Dedifferentiated amniotic fluid mesenchymal stem cell (primary cell): ENCODE results near the gene TNIK.

Source experiments
- DNase-seq: peaks from one replicate; pipeline ENCODE4 v3.0.0-alpha.2; 2016; ENCODE audit errors: extremely low spot score

Gene TNIK

DNA sequence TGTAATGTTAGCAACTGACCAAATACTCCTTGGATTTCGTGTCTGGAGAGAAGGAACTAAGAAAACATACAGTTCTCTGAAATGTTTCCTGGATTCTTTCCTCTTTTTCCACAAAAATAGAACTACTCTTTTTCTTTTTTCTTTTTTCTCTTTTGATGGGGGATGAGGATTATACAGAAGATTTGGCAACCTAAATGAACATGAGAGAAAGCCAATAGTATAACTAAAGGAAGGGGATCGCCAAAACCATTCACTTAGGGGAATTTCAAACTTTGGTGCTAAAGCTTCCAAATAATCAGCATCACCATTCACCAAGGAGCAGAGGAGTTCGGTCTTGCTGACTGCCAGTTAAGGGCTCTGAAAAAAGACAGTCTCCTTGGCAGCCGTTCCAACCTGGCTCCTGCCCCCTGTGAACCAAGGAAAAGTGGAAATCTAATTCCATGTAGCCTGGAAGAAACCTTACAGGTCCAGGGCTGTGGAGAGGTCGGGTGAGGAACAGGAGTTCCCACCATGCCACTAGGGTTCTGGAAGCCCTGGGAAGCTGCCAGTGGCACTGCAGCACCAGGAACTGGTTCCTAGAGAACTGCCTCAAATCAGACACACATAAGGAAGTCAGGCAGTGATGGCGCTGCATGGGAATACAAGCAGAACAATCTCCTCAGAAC is 176.9 kb downstream of the TNIK start:
- DNase-seq: no peak

DNA sequence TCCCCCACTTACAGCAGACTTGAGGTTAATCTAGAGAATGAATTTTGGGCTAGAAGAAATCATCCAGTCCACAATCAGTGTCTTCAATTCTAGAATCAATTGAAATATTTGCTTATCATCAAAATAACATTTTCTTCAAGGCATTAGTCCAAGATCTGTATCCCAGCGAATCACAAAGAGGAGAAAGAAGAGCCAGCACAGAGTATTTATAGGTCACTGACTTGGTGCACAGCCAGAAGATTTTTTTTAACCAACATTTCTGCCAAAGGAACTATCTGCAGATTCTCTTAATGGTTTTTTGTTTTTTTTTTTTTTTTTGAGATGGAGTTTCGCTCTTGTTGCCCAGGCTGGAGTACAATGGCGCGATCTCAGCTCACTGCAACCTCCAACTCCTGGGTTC is 178.2 kb downstream of the TNIK start:
- DNase-seq: no peak

GRCh38 chr3:171281256-171281992 is 178.8 kb downstream of the TNIK start:
- no peak for DNase-seq

GRCh38 chr3:171279972-171280371 is 180.2 kb downstream of the TNIK start:
- no peak for DNase-seq

DNA sequence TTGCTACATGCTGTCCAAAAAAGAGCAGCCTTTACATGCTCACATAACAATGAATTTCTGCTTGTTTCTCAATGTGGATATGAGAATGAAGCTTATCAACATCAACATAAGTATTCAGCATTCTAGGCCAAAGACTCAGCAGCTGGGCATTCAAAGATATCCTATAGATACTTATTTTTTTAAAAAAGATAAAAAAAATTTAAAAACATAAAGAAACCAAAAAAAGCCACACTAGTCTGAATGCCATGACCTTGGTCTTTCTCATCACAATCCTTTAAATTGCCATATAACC is 182.0 kb downstream of the TNIK start:
- DNase-seq: no peak

DNA sequence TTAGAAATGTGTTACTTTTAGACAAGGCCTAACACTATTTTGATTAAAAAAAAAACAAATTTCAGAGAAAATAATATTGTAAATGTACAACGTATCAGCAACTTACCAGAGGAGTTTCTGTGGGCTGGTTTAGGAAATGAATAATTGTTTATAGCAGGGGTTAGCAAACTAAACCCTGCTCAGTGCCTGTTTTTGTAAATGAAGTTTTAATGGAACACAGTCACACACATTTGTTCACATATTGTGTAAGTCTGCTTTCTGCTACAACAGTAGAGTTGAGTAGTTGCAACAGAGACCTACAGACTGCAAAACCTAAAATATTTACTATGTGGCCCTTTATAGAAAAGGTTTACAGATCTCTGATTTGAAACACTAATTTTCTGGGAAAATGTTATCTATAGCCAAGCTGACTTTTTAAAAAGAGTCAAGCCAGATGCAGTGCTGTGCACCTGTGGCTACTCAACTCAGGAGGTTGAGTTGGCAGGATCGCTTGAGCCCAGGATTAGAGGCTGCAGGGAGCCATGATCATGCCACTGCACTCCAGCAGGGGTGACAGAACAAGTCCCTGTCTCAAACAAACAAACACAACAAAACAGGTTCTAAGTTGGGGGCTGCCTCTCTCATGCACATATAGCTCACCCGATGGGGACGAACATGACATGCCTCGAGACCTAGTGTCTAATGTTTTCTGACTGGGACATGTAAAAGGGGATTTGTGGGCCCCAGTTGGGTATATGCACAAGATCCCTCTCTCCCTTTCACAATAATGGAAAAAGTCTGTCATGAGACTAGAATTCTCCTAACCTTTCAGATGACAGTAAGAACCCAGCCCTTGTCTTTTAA is 182.5 kb downstream of the TNIK start:
- no peak for DNase-seq

GRCh38 chr3:171276923-171277322 is 183.3 kb downstream of the TNIK start:
- no peak for DNase-seq

DNA sequence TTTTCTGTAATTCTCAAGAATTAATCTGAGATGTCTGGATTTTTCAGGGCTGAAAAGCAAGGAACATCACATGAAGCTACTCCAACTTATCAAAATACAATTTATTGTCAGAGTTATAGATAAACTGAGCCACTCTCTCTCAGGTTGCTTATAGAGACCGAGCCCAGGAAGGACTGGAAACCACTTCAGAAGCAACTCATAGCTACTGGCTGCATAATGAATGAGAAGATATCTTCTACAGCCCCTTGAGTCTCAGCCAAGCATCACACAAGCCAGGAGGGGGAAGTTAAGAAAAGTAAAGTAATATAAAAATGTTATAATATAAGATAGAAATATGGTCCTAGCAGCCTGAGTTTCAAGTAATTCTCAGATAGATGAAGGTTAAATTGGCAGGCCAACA is 186.0 kb downstream of the TNIK start:
- no peak for DNase-seq

- no peak for DNase-seq
Measured at GRCh38 chr3:171270541-171270940, 189.7 kb downstream of the TNIK start.

GRCh38 chr3:171269542-171269941 is 190.7 kb downstream of the TNIK start:
- DNase-seq: no peak

DNA sequence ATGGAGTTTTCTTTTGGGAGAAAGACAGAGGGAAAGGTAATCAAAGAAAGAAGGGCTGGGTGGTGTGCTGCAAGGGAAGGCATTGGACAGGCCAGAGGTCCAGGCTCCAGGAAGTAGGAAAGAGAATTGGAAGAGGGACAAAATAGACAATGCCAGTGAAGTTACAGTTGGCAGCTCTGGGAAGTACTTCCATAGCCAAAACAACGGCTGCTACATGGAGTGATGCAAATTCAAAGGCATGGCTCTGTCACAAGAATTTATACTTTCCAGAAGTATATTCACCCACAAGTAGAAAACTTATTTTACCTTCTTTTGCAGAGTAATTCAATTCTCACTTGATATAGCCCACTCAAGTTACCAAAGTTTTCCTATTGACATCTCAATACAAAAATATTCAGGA is 191.5 kb downstream of the TNIK start:
- no peak for DNase-seq

DNA sequence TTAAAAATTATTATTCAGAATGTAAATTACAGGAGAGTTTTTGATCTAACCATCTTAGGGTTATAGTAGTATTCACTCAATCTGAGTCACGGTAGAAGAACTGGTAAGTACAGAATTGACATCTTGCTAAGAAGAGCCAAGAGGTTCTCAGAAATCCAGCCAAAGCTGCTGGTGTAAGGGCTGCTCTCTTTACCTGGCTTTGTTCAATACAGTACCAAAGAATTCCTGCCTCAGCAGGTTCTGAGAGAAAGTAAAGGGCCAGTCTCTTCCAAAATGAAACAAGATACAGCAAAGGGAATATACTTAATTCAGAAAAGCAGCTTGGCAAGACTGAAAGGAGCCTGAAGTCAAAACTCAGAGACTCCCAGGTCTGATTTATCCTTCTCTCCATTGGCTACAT is 193.1 kb downstream of the TNIK start:
- DNase-seq: no peak

DNA sequence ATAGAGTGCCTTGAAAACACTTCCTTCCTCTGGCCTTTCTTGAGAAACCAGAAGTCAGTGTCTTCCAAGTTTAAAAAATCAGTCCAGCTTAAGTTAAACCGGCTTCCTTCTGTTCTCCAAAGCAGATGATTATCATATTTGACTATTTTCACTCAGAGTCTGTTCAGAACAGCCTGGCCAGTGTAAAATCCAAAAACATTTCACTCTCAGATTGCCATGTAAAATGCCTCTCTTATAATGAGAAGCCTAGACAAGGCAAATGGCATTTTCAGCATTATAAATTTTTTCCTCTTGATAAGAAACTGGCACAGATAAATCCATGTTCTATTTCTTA is 193.5 kb downstream of the TNIK start:
- DNase-seq: no peak

- no peak for DNase-seq
Measured at GRCh38 chr3:171266034-171266739, 194.0 kb downstream of the TNIK start.

- no peak for DNase-seq
Measured at GRCh38 chr3:171264758-171265157, 195.4 kb downstream of the TNIK start.

- DNase-seq: no peak
Measured at GRCh38 chr3:171262431-171262830, 197.8 kb downstream of the TNIK start.

GRCh38 chr3:171261487-171261886 is 198.7 kb downstream of the TNIK start:
- no peak for DNase-seq

DNA sequence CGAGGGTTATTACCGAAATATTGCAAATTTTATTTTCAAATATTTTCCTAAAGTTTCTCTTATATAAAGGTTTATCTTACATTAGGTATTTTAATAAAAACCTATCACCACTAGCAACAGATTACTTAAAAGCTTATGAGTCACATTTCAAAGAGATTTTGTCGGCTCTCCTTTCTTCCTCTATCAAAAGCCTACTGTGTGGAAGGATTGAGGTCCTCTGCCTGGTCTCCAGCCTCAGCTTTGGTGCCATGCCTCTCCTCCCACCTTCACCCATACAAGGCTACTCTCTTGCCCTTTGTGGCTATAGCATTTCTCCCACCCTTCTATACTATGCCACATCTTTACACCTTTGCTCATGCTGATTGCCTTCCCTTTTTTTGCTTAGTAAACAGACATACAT is 199.3 kb downstream of the TNIK start:
- no peak for DNase-seq

DNA sequence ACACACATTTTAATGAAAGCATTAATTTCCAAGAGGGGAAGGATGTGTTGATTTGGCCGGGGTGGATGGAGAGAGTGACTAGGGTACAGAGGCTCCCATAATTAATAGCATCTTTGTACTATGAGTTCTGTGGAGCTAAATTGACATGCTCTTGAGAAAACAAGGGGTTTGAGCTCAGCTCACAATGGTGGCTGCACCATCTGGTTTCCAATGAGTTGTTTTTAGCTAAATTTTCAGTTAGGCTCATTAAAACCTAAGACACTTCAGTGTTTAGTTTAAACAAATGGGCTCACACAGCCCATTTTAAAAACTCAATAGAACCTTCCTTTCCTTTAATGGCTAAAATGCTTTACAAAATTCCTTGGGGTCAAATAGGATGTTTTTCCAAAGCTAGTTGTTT is 199.7 kb downstream of the TNIK start:
- DNase-seq: no peak

GRCh38 chr3:171258316-171258715 is 201.9 kb downstream of the TNIK start:
- no peak for DNase-seq

GRCh38 chr3:171257251-171258203 is 202.7 kb downstream of the TNIK start:
- DNase-seq: peak; percentile 50
